Upper lobe of left lung (tissue), 4 donors: ENCODE results near the gene CDADC1.

Source experiments
- EP300 ChIP-seq, 4 donors: sonication (generic); formaldehyde crosslinking; IDR thresholded peaks; one replicate each; pipeline ENCODE4 v1.5.1; 2017; ENCODE audit warnings: antibody characterized with exemption in 4 of 4, control low read depth in 2 of 4
- POLR2A ChIP-seq, 4 donors: fragments of 450-650 bp; IDR thresholded peaks; one replicate each; pipeline ENCODE4 v1.5.1; 2016 to 2017; ENCODE audit warnings: antibody characterized with exemption in 4 of 4, mild to moderate bottlenecking in 2 of 4
- POLR2AphosphoS5 ChIP-seq, 2 donors: sonication (generic); formaldehyde crosslinking; IDR thresholded peaks; one replicate each; pipeline ENCODE4 v1.5.1; 2017; ENCODE audit warnings: antibody characterized with exemption in 2 of 2
- TF ChIP-seq, protein P1 (sequence below), 6 experiments: fragments of 450-650 bp in 4 of 6; fragments of 200-600 bp in 2 of 6; sonication (generic) in 2 of 6; IDR thresholded peaks; one replicate each; pipeline ENCODE4 v1.5.1; 2016 to 2019; ENCODE audit warnings: antibody characterized with exemption in 6 of 6

DNA sequence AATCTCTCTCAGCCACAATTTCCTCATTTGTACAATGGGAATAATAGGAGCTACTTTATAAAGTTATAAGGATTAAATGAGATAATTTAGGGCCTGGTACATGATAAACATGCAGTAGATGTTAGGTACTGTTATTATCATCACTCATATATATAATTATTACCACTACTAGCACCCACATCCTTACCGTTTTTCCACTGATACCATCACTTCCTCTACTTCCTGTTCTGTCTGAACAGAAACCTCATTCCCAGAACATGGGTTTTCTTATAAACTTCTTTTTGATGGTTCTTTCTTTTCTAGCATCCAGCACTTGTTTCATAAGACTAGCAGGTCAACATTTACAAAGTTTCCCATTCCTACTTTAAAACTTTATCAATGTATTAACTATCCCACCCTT lies 6.3 kb downstream of the CDADC1 start:
- TF ChIP-seq, protein P1, sequence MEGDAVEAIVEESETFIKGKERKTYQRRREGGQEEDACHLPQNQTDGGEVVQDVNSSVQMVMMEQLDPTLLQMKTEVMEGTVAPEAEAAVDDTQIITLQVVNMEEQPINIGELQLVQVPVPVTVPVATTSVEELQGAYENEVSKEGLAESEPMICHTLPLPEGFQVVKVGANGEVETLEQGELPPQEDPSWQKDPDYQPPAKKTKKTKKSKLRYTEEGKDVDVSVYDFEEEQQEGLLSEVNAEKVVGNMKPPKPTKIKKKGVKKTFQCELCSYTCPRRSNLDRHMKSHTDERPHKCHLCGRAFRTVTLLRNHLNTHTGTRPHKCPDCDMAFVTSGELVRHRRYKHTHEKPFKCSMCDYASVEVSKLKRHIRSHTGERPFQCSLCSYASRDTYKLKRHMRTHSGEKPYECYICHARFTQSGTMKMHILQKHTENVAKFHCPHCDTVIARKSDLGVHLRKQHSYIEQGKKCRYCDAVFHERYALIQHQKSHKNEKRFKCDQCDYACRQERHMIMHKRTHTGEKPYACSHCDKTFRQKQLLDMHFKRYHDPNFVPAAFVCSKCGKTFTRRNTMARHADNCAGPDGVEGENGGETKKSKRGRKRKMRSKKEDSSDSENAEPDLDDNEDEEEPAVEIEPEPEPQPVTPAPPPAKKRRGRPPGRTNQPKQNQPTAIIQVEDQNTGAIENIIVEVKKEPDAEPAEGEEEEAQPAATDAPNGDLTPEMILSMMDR (IDR thresholded peaks at IDR 0.05) = no peak
- no peak for TF ChIP-seq POLR2AphosphoS5 (IDR thresholded peaks at IDR 0.05)
- TF ChIP-seq EP300 (IDR thresholded peaks at IDR 0.05) = no peak
- no peak for TF ChIP-seq POLR2A (IDR thresholded peaks at IDR 0.05)
